HepG2 (cell line): ENCODE data around the gene C16orf78.

ENCODE experiments used
- CTCF ChIP-seq: sonication (generic); formaldehyde crosslinking; IDR thresholded peaks from 2 replicates; pipeline ENCODE4 v1.5.0; 2020; ENCODE audit warnings: mild to moderate bottlenecking, missing genetic modification reagents, moderate library complexity
- ISX ChIP-seq: sonication (generic); formaldehyde crosslinking; conservative IDR thresholded peaks from 2 replicates; pipeline ENCODE4 v1.5.0; 2020; ENCODE audit warnings: missing genetic modification reagents
- PRDM15 ChIP-seq: sonication (generic); formaldehyde crosslinking; IDR thresholded peaks from 2 replicates; pipeline ENCODE4 v1.4.0; 2020; ENCODE audit warnings: missing genetic modification reagents
- ZBTB8A ChIP-seq: sonication (generic); formaldehyde crosslinking; IDR thresholded peaks from 2 replicates; pipeline ENCODE4 v1.4.0; 2020; ENCODE audit warnings: mild to moderate bottlenecking, low read depth, missing genetic modification reagents, borderline replicate concordance

GRCh38 chr16:49342336-49343265 is 31.0 kb upstream of the C16orf78 start:
- TF ChIP-seq CTCF (CRISPR knock-in tag) = no peak
- no peak for TF ChIP-seq ISX
- TF ChIP-seq ZBTB8A (CRISPR knock-in tag) = no peak
- TF ChIP-seq PRDM15 = no peak
